NCI-H526 (cell line): Measurements from ENCODE around the gene TTLL10.

Experiments used
- DNase-seq, 2 experiments: peaks; one replicate each; lab custom pipeline; 2025; lab: John Stamatoyannopoulos, UW

Gene TTLL10

DNA sequence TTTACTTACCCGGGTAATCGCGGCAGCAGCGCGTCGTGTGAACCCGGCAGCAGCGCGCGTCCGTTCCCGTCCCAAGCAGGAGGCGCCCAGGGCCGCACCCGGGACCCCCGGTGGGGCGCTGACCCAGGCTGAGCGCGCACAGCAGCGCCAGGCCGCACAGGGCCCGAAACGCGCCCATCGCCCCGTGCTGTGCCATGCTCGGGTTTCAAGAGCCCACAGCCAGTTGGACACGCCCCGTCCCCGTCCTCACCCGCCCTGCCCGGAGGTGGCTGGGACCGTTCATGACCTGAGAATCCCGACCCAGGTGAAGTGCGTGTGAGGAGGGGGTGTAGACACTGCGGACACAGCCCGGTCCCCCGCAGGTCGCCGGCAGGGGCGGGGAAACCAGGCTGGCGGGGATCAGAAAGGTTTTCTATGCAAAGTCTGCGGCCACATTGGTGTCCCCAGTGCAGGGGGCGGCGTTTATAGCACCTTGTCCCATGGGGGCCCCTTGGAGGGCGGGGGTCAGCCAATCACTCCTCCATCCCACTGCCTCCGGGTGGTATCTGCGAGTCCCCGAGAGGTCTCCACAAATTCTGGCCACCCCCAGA lies 32.8 kb downstream of the TTLL10 start, which contains the start of gene TNFRSF18:
Gene TNFRSF18, minus strand, starts transcription at position 217 of the 590 bp plus-strand sequence. Its CDS starts 21 bp downstream, at position 196.
- DNase-seq: peak in 1 of 2 experiments; percentile 81

DNA sequence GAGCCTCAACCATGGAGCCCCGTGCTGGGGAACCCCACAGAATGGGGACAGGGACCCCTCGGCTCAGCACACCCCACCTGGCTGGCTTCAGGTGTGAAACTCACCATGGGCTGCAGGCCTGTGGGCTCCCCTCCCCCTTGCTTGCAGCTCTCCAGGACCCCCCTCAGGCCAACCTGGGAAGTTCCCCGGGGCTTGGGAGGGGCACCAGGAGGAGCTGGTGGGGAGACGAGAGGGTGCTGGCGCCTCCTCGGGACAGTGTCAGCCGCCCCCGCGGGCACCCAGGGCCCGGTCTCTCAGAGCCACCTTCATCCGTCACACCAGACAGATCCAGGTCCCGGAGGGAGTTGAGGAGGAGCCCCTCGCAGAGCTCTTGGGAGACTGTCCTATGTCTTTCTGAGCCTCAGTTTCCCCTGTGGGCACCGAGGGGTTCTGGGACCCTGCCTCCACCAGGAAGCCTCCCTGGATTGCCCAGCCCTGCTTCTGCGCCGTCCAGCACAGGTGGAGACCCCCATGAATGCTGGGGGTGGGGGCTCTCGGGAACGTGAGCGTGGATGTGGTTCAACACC lies 33.4 kb downstream of the TTLL10 start:
- DNase-seq: peak in 1 of 2 experiments; percentile 53

DNA sequence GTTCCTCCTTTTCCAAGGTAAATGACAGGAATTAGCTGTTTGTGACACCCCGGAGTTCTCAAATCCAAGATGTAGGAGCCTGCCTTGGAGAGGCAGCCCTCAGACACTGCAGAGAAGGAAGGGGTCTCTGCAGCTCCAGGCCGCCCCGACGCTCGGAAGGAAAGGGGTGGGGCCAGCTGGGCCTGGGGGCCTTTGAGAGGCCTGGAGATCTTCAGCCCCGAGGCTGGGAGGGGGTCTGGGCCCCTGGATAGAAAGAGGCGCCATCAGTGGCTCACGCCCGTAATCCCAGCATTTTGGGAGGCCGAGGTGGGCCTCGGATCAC lies 33.9 kb downstream of the TTLL10 start:
- no peak for DNase-seq

DNA sequence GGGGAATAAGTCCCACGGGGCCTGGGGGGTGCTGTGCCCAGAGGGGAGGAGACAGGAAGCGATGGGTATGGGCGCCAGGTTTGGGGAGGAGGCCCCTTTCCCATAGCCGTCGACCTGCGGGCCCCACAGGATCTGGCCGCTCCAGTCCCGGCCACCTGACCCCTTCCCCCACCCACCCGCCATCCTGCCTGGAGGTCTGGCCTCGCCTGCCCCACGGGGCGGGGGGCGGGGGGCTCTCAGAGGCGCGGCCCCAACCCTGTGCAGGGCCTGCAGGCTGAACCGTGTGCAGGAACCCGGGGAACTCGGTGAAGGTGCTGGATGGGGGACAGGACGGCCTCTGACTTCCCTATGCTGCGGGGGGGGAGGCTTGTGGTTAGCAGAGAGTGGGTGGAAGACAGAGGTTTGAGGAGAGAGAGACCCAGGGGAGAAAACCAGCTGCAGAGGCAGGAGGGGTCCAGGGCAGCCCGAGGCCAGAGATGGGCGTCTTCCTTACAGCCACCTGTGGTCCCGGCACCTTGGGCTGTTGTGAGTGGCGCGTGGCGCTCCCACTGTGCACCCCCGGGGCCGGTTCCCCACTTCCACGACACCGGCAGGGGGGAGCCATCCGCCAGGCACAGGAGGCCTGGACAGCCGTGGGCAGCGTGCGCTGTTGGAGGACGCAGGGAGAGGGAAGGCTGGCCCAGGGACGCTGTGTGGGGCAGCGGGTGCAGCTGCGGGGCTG lies 35.2 kb downstream of the TTLL10 start:
- no peak for DNase-seq

DNA sequence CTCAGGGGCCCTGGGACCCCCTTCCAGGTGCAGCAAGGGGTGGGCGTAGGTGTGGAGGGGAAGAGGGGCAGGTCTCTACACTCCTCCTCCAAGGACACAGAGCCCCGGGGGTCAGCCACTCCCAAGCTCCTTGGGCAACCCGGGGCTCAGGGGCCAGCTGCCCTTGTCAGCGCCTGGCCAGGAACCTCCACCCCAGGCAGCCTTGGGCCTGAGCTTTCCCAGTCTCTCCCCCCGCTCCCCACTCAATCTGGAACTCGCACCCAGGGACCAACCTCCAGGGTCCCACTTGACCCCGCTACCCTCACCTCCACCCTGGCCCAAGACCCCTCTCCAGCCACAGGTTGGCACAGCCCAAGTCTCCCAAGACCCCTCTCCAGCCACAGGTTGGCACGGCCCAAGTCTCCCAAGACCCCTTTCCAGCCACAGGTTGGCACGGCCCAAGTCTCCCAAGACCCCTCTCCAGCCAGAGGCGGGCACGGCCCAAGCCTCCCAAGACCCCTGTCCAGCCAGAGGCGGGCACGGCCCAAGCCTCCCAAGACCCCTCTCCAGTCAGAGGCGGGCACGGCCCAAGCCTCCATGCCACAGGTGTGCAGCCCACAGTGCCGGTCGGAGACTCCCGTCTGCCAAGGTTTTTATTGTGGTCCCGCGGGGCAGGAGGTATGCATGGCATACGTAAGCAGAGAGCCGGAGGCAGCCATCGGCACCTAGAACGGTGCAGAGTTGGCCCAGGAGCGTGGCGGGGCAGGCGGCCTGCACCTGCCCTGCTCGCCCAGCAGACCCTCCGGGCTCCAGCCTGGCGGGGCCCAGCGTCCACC lies 37.3 kb downstream of the TTLL10 start:
- DNase-seq: no peak

DNA sequence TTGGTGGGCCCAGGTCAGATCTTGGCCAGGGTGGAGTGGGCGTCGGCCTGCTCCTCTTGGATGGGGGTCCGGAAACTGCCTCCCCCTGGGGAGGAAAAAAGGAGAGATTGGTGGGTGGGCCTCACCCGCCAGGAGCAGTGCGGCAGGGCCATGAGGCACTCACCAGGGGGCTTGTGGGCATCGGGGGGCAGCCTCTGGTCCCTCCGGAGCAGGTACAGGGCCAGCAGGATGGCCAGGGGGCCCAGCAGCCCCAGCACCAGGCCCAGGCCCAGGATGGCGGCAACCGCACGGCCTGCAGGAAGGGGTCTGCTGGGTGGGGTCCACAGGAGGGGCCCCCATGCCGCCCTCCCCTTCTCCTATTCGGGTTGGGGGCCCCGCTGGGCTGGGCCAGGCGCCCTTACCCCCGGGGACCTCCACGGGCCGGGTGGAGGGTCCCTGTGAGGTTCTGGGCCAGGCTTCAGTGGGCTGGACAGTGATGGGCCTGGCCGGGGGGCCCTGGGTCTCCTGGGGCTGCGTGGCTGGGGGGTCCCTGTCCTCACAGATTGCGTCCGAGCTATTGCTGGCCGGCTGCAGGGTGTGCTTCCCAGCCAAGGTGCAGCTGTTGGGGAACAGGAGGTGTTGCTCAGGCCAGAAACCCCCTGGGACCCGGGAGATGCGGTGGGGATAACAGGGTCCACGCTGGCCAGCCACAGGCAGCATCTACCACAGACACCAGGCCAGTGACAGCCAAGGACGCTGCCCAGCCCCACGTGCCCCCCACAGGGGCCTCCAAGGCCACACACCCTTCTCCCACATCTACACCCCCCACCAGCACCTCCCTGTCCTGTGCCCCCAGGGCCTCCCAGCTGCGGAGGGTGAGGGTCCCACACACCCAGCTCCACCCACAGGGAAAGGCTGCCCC lies 38.1 kb downstream of the TTLL10 start:
- no peak for DNase-seq

DNA sequence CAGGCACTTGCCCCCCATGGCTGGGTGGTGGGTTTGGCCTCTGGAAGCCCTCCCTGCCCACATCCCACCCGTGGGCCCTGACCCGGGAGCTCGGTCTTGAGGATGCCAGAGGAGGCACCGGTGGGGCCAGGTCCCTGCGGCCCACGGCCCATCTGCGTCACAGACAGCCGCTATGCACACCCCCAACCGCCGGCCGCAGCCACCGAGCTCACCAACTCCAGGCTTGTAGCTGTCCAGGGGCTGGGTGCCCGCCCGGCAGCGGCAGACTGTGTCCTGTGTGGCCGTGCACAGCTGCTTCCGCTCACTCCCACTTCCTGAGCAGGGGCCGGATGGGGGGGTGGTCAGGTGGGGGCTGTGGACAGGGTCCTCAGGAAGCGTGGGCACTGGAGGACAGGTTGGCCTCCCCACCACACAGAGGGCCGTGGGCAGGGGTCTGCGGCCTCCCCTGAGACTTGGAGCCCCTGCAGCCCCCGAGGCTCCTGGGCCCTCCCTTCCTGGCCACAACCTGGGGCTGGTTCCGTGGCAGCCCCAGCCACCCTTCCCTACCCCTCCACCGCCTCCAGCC lies 39.2 kb downstream of the TTLL10 start:
- DNase-seq: no peak

DNA sequence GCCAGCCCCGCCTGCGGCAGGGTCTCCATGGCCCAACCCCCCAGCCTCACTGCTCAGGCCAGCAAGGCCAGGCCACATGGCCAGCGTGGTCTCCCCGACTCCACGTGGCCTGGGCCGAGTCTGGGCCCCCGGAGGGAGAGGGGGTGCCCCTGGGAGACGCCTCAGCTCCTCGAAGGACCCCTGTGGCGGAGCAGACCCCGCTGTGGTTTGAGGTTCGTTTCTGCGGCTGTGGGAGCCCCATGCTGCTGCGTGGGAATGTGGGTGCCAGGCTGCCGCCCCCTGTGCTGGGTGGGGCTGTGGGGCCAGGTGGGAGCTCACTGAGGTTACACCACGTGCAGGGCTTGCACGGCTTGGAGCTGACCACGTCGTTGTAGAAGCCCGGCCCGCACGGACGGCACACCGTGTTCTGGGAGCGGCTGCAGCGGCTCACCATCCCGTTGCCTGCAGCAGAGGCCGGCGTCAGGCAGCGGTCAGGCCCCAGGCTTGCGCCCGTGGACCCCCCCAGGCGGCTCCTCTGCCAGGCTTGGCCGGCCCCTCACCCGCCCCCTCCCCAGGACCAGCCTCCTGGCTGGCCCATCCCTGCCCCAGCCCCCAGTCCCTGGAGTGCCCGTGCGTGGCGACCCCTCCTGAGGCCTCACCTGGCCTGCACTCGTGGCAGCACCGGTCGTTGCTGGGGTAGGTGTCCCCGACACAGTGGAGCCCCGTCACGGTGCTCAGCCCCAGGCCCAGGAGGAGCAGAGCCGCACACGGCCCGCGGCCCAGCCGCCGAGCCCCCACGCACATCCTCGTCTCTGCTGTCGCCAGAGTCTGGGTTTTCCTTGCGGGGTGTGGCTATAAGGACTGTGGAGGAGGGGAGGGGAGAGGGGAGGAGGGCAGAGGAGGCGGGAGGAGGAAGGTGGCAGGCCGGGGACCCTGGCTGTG lies 39.9 kb downstream of the TTLL10 start, which contains the start of gene TNFRSF4:
Gene TNFRSF4, minus strand, starts transcription at position 809 of the 921 bp plus-strand sequence. Its CDS starts 26 bp downstream, at position 783.
- DNase-seq: no peak

DNA sequence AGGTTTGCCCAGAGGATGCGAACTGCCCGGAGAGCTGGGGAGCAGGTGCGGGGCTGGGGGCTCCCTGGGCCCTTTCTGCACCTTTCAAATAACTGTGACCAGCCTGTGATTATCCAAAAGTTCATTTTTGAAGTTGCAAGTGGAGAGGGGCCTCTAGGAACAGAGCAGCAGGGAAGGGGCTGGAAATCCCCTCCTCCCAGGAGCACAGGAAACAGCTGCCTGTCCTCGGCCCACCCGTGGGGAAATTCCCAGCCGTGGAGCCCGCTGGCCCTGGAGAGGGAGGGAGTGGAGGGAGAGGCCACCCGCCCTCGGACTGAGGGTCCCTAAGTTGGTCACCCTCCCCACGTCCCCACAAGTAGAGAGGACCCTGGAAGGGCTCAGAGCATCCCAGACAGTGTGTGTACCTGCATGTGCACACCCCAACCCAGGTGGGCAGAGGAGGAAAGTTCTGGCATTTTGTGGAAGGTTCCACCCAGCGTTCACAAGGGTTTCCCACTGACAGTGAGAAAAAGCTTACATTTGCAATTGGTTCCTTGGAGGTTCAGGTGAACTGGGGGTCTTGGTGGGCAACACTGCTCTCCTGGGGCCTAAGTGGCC lies 41.5 kb downstream of the TTLL10 start:
- DNase-seq: no peak

DNA sequence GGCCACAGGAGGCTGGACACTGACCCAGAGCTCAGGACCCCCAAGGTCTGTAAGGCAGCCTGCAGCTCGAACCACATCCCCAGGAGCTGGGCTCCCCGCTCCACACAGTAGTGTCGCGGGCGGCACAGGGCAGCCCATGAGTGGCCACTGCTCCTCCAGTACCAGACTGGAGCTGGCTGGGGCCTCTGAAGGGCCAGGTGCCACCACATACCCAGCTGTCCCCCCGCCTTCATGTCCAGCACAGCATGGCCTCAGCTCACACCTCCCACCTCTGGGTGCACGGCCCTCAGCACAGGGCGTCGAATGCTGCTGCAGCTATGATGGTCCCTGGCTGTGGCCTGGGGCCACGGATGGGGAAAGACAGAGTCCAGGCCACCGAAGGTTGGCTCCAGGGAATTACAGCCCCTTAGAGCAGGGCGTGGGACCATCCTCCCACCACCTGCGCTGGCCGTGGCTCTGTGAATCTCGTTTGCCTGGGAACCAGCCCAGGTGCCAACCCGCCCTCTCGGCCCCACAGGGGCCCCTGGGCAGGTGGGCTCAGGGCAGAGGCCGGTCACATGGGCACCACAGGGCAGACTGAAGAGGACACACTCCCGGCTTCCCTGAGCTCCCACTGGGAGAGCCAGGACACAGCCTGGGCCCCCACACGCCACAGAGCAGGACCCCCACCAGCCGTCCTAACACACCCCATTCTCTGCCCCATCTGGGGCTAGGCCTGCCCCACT lies 42.4 kb downstream of the TTLL10 start:
- DNase-seq: no peak

DNA sequence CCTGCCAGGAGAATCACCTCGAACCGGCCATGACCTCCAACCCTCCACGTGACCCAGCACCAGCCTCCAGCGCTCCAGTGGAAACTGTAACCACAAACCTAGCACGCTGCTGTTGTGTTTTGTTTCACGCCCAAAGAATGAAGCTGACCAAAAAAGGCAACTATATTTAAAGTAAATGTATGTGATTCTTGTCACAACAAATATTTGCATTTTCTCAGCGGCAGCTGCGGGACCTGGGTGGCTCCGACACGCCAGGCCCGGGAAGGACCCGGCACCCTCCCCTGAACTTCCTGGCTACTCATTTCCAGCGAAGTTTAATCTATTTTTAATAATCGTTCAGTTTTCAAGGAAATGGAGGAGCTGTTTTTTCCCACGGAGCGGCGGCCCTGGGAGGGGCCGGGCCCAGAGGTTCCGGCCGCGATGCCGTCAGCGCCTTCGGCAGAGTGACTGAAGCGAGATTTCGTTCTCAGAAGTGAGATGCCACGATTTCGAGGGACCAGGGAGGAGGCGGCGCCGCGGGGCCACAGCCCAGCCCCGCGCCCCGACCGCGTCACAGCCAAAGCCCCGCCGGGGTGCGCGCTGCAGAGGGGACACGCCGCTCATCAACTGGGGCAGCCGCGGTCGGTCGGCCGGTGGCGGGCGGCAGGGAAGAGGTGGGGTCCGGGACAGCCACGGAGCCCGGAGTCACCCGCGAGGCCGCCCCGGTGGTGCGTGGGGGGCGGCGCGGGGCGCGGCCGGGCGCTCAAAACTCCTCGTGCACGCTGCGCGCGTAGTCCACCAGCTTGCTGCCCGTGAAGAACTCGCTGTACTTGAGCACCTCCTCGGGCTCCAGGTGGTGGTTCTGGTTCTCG lies 43.3 kb downstream of the TTLL10 start:
- DNase-seq: peak in 1 of 2 experiments; percentile 69

DNA sequence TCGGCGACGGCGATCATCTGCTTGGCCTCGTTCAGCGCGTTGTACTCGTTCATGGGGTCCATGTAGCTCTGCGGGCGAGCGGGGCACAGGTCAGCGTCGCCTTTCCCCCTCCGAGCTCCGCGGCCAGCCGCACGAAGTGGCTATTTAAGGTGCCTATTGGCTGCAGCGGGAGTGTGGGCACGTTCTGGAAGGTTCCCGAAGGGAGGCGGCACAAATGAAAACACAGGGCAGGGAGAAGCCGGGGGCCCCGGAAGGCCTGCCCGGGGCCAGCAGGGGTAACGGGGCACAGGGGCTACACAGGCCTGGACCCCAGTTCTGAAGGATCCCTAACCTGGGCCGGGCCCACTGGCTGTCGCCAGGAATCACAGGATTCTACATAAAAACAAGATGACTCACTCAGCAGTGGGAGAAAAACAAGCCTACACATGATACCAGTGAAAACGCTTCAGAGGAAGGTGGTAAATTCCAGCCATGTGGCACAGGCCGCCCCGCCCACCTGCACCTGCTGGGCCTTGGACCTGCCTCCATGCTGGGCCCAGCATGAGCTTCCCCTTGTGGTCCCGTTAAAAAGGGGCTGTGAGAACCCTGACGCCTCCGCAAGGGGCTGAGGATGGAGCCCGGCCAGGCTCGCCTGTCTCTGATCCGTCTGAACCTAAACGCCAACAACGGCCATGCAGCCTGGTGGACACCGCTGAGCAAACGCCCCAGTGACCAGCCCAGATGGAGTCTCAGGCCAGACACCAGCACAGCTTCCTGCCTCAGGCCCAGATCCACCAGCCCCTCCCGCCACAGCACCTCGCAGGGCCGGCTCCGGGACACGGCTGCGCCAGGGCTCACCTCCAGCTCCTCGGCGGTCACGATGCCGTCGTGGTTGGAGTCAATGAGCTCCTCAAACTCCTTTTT lies 44.2 kb downstream of the TTLL10 start:
- DNase-seq: peak in 1 of 2 experiments; percentile 41

DNA sequence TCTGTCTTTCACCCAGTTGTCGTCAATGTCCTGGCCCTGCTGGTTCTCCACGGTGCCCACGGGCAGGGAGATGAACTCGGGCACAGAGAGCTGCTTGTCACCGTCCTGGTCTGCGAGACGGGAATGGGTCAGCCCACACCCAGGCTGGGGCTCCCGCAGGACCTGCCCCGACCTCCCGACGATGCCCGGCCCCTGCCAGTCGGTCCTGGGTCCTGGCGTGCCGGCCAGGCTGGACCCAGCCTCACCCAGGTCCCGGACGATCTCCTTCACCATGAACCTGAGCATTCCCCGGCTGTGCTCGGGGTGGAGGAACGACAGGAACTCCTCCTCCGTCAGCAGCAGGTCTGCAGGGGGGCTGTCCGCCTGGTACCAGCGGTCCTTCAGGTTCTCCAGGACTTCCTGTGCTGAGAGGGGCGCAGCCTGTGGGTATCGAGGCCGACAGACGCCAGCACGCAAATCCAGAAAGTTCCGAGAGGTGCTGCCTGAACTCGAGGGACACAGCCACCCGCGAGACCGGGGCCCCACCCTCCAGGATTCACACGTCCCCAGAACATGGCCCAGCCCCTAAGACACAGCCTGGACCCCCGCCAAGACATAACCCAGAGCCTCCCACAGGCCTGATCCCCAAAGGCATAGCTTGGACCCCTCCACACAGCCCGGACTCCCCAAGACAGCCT lies 45.0 kb downstream of the TTLL10 start:
- DNase-seq: no peak

DNA sequence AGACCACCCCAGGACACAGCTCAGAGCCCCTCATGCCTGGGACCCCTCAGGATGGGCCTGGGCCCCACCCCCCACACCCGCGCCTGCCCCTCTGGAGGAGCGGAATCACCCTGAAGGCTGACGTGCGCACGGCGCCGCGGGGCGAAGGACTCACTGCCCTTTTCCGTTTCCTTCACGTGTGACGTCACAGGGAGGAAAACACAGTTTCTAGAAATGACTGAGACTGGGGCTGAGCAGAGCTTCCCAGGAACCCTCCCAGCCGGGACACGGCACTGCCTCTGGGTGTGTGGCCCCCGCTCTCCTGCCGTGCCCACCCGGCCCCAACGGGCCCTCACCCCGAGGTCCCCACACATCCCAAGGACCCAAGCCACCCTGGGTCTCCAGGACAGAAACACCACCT lies 45.7 kb downstream of the TTLL10 start:
- DNase-seq: no peak

DNA sequence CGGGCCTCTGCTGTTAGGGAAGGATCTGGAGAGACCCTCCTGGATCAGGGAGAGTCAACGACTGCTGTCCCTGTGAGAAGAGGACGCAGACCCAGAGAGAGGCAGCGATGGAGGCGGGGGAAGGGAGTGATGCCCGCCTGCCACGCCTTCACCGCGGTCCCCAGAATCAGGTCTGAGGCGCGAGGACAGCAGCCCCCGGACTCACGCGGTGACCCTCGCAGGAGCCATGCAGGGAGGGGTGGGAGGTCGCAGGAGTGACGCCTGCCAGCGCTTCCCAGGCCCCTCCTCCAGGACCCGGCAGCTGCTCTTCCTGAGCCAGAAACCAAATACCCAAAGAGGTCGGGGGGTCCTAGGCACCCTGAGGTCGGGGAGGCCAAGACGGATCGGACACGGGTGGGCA lies 46.5 kb downstream of the TTLL10 start:
- no peak for DNase-seq

DNA sequence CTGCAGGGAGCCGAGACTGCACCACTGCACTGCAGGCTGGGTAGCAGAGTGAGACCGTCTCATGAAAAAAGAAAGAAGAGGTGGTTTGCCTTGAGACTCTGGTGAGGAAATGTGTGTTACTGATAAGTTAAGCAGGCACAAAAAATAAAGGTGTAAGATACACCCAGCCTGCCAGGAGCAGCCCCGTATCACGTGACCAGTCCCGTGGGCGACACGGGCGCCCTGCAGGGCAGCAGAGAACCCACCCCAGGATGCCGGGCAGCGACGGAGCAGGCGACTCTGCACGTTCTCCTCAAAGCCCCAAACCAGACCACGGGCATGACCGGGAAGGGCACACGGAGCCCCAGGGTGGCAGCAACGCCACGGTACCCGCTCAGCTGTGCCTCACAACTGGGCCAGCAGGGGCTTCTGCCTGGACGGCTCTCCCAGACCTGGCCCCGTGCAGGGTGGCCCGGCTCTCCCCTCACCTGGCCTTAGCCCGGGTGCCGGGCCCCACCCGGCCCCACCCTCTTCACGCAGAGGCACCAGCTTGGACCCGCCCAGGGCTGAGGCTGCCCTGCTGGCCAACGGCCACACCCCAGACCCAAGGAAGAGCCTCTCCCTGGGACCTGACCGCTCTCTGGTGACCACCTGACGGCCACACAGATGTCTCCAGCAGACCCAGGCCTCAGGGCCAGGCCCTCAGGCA lies 48.4 kb downstream of the TTLL10 start:
- DNase-seq: no peak
